GM23248 (cell line): ENCODE measurements around the gene SNRNP70. TPM values are rescaled to one million over a fixed set of nuclear protein-coding genes. Genes with fewer than 3 reads are reported as not detected.

Experiments used
- DNase-seq: peaks from one replicate; pipeline ENCODE4 v3.0.0-alpha.2; 2015
- H2AFZ ChIP-seq: fragments of 200-600 bp; sonication (generic); 2 replicates; pipeline ENCODE4 v1.6.1; 2016; ENCODE audit warnings: antibody characterized with exemption
- H3F3A ChIP-seq: fragments of 200-600 bp; sonication (generic); 2 replicates; pipeline ENCODE4 v1.6.1; 2016; ENCODE audit warnings: mild to moderate bottlenecking, antibody characterized with exemption, mixed run types; ENCODE audit not compliant: insufficient read depth
- H3K27ac ChIP-seq: fragments of 200-600 bp; sonication (generic); 2 replicates; pipeline ENCODE4 v1.5.1; 2016; ENCODE audit warnings: mild to moderate bottlenecking
- H3K27me3 ChIP-seq: fragments of 200-600 bp; sonication (generic); replicated peaks from 2 replicates; pipeline ENCODE4 v1.6.1; 2016; ENCODE audit warnings: mild to moderate bottlenecking; ENCODE audit not compliant: insufficient read depth
- H3K36me3 ChIP-seq: fragments of 200-600 bp; sonication (generic); 2 replicates; pipeline ENCODE4 v1.6.1; 2016; ENCODE audit warnings: low read depth, mild to moderate bottlenecking
- H3K4me1 ChIP-seq: fragments of 200-600 bp; sonication (generic); 2 replicates; pipeline ENCODE4 v1.6.1; 2016; ENCODE audit warnings: mild to moderate bottlenecking; ENCODE audit not compliant: insufficient read depth
- H3K4me2 ChIP-seq: fragments of 200-600 bp; sonication (generic); one replicate; pipeline ENCODE4 v1.6.1; 2016; ENCODE audit warnings: mild to moderate bottlenecking; ENCODE audit not compliant: unreplicated experiment
- H3K4me3 ChIP-seq: fragments of 200-600 bp; sonication (generic); 2 replicates; pipeline ENCODE4 v1.5.1; 2016; ENCODE audit warnings: mild to moderate bottlenecking
- H3K79me2 ChIP-seq: fragments of 200-600 bp; sonication (generic); 2 replicates; pipeline ENCODE4 v1.6.1; 2016; ENCODE audit warnings: mild to moderate bottlenecking; ENCODE audit not compliant: insufficient read depth
- H3K9ac ChIP-seq: fragments of 200-600 bp; sonication (generic); 2 replicates; pipeline ENCODE4 v1.6.1; 2016; ENCODE audit warnings: mild to moderate bottlenecking
- H3K9me2 ChIP-seq: fragments of 200-600 bp; sonication (generic); 2 replicates; pipeline ENCODE4 v1.6.1; 2016; ENCODE audit warnings: mixed run types, mild to moderate bottlenecking, moderate library complexity; ENCODE audit not compliant: insufficient read depth
- H3K9me3 ChIP-seq: fragments of 200-600 bp; sonication (generic); one replicate; pipeline ENCODE4 v1.6.1; 2017; ENCODE audit warnings: low read depth
- H4K20me1 ChIP-seq: fragments of 200-600 bp; sonication (generic); 2 replicates; pipeline ENCODE4 v1.6.0; 2016; ENCODE audit not compliant: insufficient read depth
- EZH2 ChIP-seq: fragments of 200-600 bp; sonication (generic); IDR thresholded peaks from 2 replicates; pipeline ENCODE4 v1.6.1; 2018; ENCODE audit warnings: antibody characterized with exemption, mild to moderate bottlenecking; ENCODE audit not compliant: insufficient read depth, poor library complexity, severe bottlenecking
- EZH2phosphoT487 ChIP-seq: fragments of 200-600 bp; sonication (generic); IDR thresholded peaks from 2 replicates; pipeline ENCODE4 v1.6.1; 2018; ENCODE audit warnings: antibody characterized with exemption, moderate library complexity, mild to moderate bottlenecking, low read depth; ENCODE audit not compliant: insufficient read depth
- WGBS, 2 experiments: methylation state at CpG; one replicate each; pipeline ENCODE4 v1.1.6; 2015 to 2017; ENCODE audit warnings: low lambda C conversion rate in 2 of 2, low coverage in 1 of 2; ENCODE audit errors: missing lambda C conversion rate in 2 of 2; 5-methylcytosine and 5-hydroxymethylcytosine counted together
- in situ Hi-C: fragments of 300-500 bp; cut with MboI; formaldehyde crosslinking; loops from 2 replicates; pipeline ENCODE4 v1.15.0; 2020
- polyA plus RNA-seq: library from polyadenylated mRNA; unstranded; fragments of >200 nt; fragmentation: Nextera tagmentation; extraction: Ambion mirVana; gene quantifications from 2 replicates; pipeline ENCODE4 v1.2.1, GENCODE V29; 2016
- total RNA-seq: library from RNA; depleted of rRNA; stranded (reverse); fragments of >200 nt; shearing (Covaris generic); gene quantifications from 2 replicates; pipeline ENCODE4 v1.2.3, GENCODE V29; 2014

The SNRNP70 gene
- total and polyA plus RNA-seq, 2 experiments from 2014 or later, result 104 to 146 TPM

- peak overlapping the region; percentile 71 for H3K9ac ChIP-seq
- WGBS, 2 experiments, result 5 to 7% methylated on average over 11 to 15 of the region's 16 CpGs
- no peak for DNase-seq
Observed at GRCh38 chr19:49150944-49151243, 65.6 kb downstream of the SNRNP70 start.

GRCh38 chr19:49151267-49152118 lies 66.2 kb downstream of the SNRNP70 start:
- no peak overlapping the region for H3K4me3 ChIP-seq
- H3K27ac ChIP-seq, result no peak overlapping the region
- peak; percentile 72 for DNase-seq
- TF ChIP-seq EZH2, result no peak
- TF ChIP-seq EZH2phosphoT487, result no peak
- peaks cover 9% of the 10 kb centered on the region; the same call in 1 of the 2 replicates for H3F3A ChIP-seq
- H3K9me2 ChIP-seq, result no peaks in the 10 kb centered on the region
- in situ Hi-C loops, result no loop called here
- no peaks in the 10 kb centered on the region for H4K20me1 ChIP-seq
- H3K9ac ChIP-seq, result no peak overlapping the region
- H3K36me3 ChIP-seq, result no peaks in the 10 kb centered on the region
- WGBS, 2 experiments, result 6 to 8% methylated on average over 33 to 45 of the region's 45 CpGs
- H3K9me3 ChIP-seq, result no peaks in the 10 kb centered on the region
- H3K4me2 ChIP-seq, result peak overlapping the region; percentile 93
- H3K79me2 ChIP-seq, result no peaks in the 10 kb centered on the region
- no peak overlapping the region for H2AFZ ChIP-seq
- no peaks in the 10 kb centered on the region for H3K27me3 ChIP-seq
- no peaks in the 10 kb centered on the region for H3K4me1 ChIP-seq

More at GRCh38 chr19:49150944-49151243, 65.6 kb downstream of the SNRNP70 start:
- Histone ChIP-seq H3K36me3 (no peaks in the 10 kb centered on the region), H3K27me3 (no peaks in the 10 kb centered on the region), H4K20me1 (no peaks in the 10 kb centered on the region), H3K9me2 (no peaks in the 10 kb centered on the region), H3K27ac (no peak overlapping the region), H3K79me2 (no peaks in the 10 kb centered on the region), H3K4me2 (peak overlapping the region; percentile 93), H2AFZ (peak overlapping the region; percentile 97), H3K9me3 (no peaks in the 10 kb centered on the region), H3K4me1 (no peaks in the 10 kb centered on the region), H3K4me3 (peak overlapping the region; percentile 84), H3F3A (peaks cover 9% of the 10 kb centered on the region; the same call in 1 of the 2 replicates)
- in situ Hi-C loops, result no loop called here
- TF ChIP-seq EZH2 (no peak), EZH2phosphoT487 (no peak)

- Histone ChIP-seq H3K4me1 (no peaks in the 10 kb centered on the region), H3K4me2 (no peak overlapping the region), H3K9me3 (no peaks in the 10 kb centered on the region), H3K27me3 (no peaks in the 10 kb centered on the region), H3K36me3 (no peaks in the 10 kb centered on the region), H3K27ac (no peak overlapping the region), H3K4me3 (no peak overlapping the region), H3K9me2 (no peaks in the 10 kb centered on the region), H3F3A (peaks cover 5% of the 10 kb centered on the region; the same call in 1 of the 2 replicates), H3K79me2 (no peaks in the 10 kb centered on the region), H4K20me1 (no peaks in the 10 kb centered on the region), H2AFZ (no peak overlapping the region), H3K9ac (no peak overlapping the region)
- in situ Hi-C loops, result no loop called here
- TF ChIP-seq EZH2 (no peak), EZH2phosphoT487 (no peak)
- no peak for DNase-seq
- 12 to 19% methylated on average over 7 to 10 of the region's 10 CpGs for WGBS, 2 experiments
Observed at GRCh38 chr19:49152119-49152550, 66.9 kb downstream of the SNRNP70 start.

GRCh38 chr19:49153167-49153809 lies 68.0 kb downstream of the SNRNP70 start:
- no peaks in the 10 kb centered on the region for H3K36me3 ChIP-seq
- no peaks in the 10 kb centered on the region for H3K9me2 ChIP-seq
- H3K27ac ChIP-seq, result no peak overlapping the region
- peaks cover 3% of the 10 kb centered on the region; the same call in 1 of the 2 replicates for H3K4me1 ChIP-seq
- H3K27me3 ChIP-seq, result no peaks in the 10 kb centered on the region
- H3K4me3 ChIP-seq, result no peak overlapping the region
- H4K20me1 ChIP-seq, result no peaks in the 10 kb centered on the region
- TF ChIP-seq EZH2phosphoT487 (no peak), EZH2 (no peak)
- peaks cover 5% of the 10 kb centered on the region; the same call in 1 of the 2 replicates for H3F3A ChIP-seq
- 96 to 97% methylated on average over 10 of the region's 10 CpGs for WGBS, 2 experiments
- in situ Hi-C loops, result no loop called here
- no peak overlapping the region for H2AFZ ChIP-seq
- 0 out of 2 replicates have a peak, but pooled peaks cover 7% of the 10 kb centered on the region for H3K79me2 ChIP-seq
- H3K4me2 ChIP-seq, result no peak overlapping the region
- no peak for DNase-seq
- no peak overlapping the region for H3K9ac ChIP-seq
- H3K9me3 ChIP-seq, result no peaks in the 10 kb centered on the region
